ENCODE measurements around the gene SORCS2.

SORCS2 gene

DNA sequence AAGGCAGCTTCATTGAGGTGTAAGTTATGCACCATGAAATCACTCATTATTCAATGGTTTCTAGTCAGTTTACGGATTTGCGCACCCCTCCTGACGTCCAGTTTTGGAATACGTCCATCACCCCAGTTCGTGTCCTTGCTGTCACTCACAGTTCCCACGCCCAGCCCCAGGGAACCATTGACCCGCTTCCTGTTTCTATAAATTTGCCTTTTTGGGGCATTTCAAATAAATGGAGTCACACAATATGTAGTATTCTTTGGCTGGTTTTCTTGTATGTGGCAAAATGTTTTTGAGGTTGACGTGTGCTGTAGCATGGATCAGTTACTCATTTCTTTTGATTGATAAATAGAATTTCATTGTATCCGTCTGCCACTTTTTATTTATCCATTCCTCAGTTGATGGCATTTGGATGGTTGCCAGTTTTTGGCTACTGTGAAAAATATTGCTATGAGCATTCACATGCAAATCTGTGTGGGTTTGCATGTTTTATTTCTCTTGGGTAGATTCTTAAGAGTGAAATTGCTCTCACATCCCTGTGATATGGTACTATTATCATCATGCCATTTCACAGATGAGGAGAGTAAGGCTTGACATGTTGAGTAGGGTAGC, 18.4 kb upstream of the SORCS2 start:
- TF ChIP-seq, protein P1, sequence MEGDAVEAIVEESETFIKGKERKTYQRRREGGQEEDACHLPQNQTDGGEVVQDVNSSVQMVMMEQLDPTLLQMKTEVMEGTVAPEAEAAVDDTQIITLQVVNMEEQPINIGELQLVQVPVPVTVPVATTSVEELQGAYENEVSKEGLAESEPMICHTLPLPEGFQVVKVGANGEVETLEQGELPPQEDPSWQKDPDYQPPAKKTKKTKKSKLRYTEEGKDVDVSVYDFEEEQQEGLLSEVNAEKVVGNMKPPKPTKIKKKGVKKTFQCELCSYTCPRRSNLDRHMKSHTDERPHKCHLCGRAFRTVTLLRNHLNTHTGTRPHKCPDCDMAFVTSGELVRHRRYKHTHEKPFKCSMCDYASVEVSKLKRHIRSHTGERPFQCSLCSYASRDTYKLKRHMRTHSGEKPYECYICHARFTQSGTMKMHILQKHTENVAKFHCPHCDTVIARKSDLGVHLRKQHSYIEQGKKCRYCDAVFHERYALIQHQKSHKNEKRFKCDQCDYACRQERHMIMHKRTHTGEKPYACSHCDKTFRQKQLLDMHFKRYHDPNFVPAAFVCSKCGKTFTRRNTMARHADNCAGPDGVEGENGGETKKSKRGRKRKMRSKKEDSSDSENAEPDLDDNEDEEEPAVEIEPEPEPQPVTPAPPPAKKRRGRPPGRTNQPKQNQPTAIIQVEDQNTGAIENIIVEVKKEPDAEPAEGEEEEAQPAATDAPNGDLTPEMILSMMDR (IDR thresholded peaks at IDR 0.05; ENCODE audit: low read depth, low read length) = no peak

DNA sequence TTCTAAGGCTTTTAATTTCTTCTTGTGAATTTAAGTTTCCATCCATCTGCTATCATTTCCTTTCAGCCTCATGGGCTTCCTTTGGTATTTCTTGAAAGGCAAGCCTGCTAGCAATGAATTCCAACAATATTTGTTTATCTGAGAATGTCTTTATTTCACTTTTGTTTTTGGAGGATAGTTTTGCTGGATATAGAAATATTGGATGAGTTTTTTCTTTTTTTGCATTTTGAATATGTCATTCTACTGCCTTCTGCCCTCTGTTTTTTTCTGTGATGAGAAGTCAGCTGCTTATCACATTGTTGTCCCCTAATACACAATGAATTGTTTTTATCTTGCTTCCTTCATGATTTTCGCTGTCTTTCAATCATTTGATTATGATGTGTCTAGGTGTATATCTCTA, 13.2 kb upstream of the SORCS2 start:
- DNase-seq (ENCODE audit: extremely low read depth, low read depth) = no peak
- TF ChIP-seq, protein P1 (IDR thresholded peaks at IDR 0.05; ENCODE audit: low read depth, low read length) = no peak

More for the DNA sequence above, 18.4 kb upstream of the SORCS2 start:
- DNase-seq (ENCODE audit: extremely low read depth, low read depth) = no peak

DNA sequence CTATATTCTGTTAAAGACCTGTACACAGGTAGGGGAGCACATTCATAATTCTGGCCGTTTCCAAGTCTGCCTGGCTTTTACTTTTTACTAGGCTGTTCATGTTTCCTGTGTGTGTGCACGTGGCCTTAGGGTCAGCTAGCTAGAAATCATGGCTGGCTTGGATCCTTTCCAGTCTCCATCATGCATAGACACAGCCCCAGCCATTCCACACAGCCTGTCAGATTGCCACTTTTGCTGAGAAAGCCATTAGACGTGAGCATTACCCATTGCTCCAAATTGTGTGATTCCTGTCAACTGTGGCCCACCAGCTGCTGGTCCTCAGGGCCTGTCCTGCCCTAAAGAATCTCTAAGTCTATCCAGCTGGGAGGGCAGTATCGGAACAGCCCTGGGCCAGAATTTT, 11.4 kb upstream of the SORCS2 start:
- TF ChIP-seq, protein P1 (IDR thresholded peaks at IDR 0.05; ENCODE audit: low read depth, low read length) = no peak

GRCh38 chr4:7182616-7183015, 9.7 kb upstream of the SORCS2 start:
- TF ChIP-seq, protein P1 (IDR thresholded peaks at IDR 0.05; ENCODE audit: low read depth, low read length) = no peak
- no peak for DNase-seq (ENCODE audit: extremely low read depth, low read depth)

More for the DNA sequence above, 11.4 kb upstream of the SORCS2 start:
- no peak for DNase-seq (ENCODE audit: extremely low read depth, low read depth)

GRCh38 chr4:7183161-7183560, 9.2 kb upstream of the SORCS2 start:
- TF ChIP-seq, protein P1 (IDR thresholded peaks at IDR 0.05; ENCODE audit: low read depth, low read length) = no peak
- DNase-seq (ENCODE audit: extremely low read depth, low read depth) = no peak

- DNase-seq (ENCODE audit: extremely low read depth, low read depth) = no peak
These were observed 8.4 kb upstream of the SORCS2 start for GRCh38 chr4:7183780-7184460.

More at GRCh38 chr4:7183780-7184460, 8.4 kb upstream of the SORCS2 start:
- TF ChIP-seq, protein P1 (IDR thresholded peaks at IDR 0.05; ENCODE audit: low read depth, low read length) = no peak

Data from AG09319 (cell line).